ENCODE data around the gene TRIM62.

Gene TRIM62

DNA sequence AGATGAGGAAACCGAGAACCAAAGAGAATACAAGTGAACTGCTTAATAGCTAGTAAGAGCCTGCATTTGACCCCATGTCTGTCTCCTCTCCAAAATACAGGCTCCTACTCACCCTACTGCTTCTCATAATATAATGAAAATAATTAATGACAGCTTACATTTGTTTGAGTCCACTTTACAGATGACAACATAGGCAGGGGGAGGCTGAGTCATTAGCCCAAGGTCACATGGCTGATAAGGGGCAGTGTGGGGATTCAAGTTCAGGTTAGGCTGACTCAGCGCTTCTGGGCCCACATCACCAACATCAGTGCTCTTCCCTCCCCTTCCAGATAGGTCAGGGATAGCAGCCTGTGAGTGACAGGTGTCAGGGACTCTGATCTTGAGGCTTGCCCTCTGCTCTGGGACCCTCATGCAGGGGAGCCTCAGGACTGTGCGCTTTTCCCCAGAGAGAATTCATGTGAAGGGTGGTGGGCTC lies 84.7 kb downstream of the TRIM62 start:
- no peak for DNase-seq (ENCODE audit: low spot score)

- no peak for DNase-seq (ENCODE audit: low spot score)
Measured at GRCh38 chr1:33096363-33097005, 85.4 kb downstream of the TRIM62 start.
